B cell (primary cell): Measurements from ENCODE around the gene NPTN.
"Not testable (repeated sequence)": the region's sequence is repeated elsewhere in the genome, so short reads cannot be mapped to it uniquely, and the experiment has no call there.

Source experiments
- CTCF ChIP-seq: fragments of 200-600 bp; IDR thresholded peaks from one replicate; pipeline ENCODE4 v1.8.0; 2022; ENCODE audit warnings: antibody characterized with exemption, mild to moderate bottlenecking
- EZH2 ChIP-seq: IDR thresholded peaks from 2 replicates; pipeline ENCODE4 v1.6.1; 2012; ENCODE audit warnings: borderline replicate concordance, low read depth, mild to moderate bottlenecking, moderate library complexity, low read length; ENCODE audit not compliant: insufficient read depth, poor library complexity, severe bottlenecking

DNA sequence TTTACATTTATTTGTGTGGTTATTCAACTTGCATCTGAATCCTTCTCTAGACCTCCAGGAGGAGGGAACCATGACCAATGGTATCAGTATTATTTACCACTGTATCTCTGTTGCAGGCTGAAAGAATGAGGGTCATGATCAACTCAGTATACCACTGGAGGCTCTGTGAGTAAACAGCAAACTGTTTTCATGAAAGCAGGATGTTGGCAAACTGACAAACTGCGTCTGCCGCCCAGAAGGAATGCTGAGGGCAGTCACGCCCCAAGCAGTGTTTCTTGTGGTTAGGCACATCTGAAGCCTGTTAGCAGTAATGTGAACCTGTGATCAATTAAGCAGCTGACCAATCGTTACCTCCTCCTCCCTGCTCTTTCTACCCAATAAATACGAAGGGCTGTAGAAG is 6.3 kb upstream of the NPTN start:
- TF ChIP-seq CTCF, EZH2: not testable (repeated sequence)
